ENCODE measurements around the gene PGA3. TPM values are rescaled to one million over a fixed set of nuclear protein-coding genes. Genes with fewer than 3 reads are reported as not detected.

PGA3 gene
- total and polyA plus RNA-seq, 12 donors = 0.18 to 3.4 (median 0.77) TPM; not detected in 6

DNA sequence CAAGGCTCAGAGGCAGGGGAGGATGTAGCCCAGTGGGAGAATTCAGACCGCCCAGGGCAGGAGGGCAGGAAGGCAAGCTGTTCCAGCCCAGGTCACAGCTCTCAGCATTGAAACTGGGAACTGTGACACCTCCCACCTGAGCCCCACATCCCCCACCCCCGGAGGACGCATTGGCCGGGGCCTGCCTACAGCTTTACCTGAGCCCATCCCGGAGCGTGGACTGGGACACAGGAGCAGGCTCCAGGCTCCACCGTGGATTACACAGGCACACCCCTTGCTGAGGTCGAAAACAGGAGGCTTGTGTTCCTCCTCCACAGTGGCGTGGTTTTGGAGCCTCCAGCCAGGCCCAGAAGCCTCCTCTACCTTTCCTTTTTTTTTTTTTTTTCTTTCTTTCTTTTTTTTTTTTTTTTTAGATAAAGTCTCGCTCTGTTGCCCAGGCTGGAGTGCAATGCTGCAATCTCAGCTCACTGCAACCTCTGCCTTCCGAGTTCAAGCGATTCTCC lies 9.1 kb upstream of the PGA3 start:
- H3K27me3 ChIP-seq = peaks cover 0 to 54% (median 7%) of the 10 kb centered on the region in 7 donors
- DNase-seq = no peak
- ATAC-seq = no peak
- H3K27ac ChIP-seq = no peak overlapping the region
- peaks cover 0 to 12% (median 0%) of the 10 kb centered on the region in 11 donors for H3K9me3 ChIP-seq
- intact Hi-C loops (cut with DNase I) = no loop called here
- no peaks in the 10 kb centered on the region for H3K36me3 ChIP-seq
- no peak overlapping the region for H3K4me3 ChIP-seq
- no peaks in the 10 kb centered on the region for H3K4me1 ChIP-seq
- WGBS, 2 donors = 58 to 61% methylated on average over 12 of the region's 12 CpGs
- TF ChIP-seq, protein P1, sequence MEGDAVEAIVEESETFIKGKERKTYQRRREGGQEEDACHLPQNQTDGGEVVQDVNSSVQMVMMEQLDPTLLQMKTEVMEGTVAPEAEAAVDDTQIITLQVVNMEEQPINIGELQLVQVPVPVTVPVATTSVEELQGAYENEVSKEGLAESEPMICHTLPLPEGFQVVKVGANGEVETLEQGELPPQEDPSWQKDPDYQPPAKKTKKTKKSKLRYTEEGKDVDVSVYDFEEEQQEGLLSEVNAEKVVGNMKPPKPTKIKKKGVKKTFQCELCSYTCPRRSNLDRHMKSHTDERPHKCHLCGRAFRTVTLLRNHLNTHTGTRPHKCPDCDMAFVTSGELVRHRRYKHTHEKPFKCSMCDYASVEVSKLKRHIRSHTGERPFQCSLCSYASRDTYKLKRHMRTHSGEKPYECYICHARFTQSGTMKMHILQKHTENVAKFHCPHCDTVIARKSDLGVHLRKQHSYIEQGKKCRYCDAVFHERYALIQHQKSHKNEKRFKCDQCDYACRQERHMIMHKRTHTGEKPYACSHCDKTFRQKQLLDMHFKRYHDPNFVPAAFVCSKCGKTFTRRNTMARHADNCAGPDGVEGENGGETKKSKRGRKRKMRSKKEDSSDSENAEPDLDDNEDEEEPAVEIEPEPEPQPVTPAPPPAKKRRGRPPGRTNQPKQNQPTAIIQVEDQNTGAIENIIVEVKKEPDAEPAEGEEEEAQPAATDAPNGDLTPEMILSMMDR (IDR thresholded peaks at IDR 0.05) = no peak

DNA sequence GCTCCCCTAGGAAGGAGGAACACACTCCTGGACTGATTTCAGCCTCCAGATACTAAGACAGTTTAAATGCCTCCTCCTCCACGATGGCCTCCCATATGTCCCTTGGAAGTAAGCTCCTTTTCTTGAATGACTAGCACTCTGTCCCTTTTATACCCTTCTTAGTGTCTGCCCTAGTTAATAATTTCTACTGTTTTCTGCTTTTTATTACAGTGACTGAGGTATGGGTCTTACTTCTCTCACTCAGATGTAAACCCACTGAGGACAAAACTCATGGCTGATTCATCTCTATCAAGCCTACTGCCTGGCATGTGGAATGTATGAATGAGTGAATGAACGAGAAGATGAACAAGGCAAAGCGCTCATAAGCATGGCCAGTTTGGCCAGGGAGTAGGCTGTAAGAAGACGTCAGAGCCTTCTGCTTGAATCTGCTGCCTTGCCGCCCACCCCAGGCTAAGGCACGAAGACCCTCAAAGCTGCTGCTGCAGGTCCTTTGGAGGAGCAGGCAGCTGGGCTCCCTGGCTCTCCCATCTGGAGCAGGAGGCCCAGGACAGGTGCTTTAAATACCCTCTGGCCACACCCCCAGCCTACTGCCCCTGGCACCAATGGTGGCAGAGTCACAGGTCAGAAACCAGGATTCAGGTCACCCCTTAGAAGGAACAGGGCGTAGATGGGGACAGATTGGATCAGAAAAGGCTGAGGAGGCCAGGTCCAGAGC lies 8.2 kb upstream of the PGA3 start:
- H3K9me3 ChIP-seq = peaks cover 0 to 15% (median 0%) of the 10 kb centered on the region in 11 donors
- no peaks in the 10 kb centered on the region for H3K4me1 ChIP-seq
- 77 to 83% methylated on average over 7 of the region's 7 CpGs for WGBS, 2 donors
- no peak overlapping the region for H3K27ac ChIP-seq
- intact Hi-C loops (cut with DNase I) = no loop called here
- TF ChIP-seq, protein P1 (IDR thresholded peaks at IDR 0.05) = no peak
- DNase-seq = no peak
- no peak overlapping the region for H3K4me3 ChIP-seq
- H3K36me3 ChIP-seq = no peaks in the 10 kb centered on the region
- H3K27me3 ChIP-seq = peaks cover 0 to 45% (median 7%) of the 10 kb centered on the region in 7 donors
- ATAC-seq = no peak

DNA sequence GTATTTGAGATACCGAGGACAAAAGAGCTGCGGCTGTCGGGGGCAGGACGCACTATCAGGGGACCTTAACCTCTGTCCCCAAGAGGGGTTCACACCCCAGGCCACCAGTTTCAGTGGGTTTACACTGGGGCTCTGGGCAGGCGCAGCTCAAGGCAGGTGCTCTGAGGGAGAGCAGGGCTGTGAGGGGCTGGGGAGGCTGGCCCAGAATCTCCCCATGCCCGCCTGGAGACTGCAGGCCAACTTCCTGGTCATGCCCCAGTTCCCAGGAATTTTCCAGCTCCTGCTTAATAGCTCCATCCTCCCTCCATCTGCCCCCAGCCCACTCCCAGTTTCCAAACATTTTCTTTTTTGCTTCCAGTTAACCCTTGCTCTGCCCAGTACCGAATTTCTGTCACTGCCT lies 7.6 kb upstream of the PGA3 start:
- Histone ChIP-seq H3K4me3 (no peak overlapping the region), H3K27ac (no peak overlapping the region), H3K36me3 (no peaks in the 10 kb centered on the region), H3K27me3 (peaks cover 0 to 43% (median 7%) of the 10 kb centered on the region in 7 donors), H3K4me1 (no peaks in the 10 kb centered on the region), H3K9me3 (peaks cover 0 to 15% (median 0%) of the 10 kb centered on the region in 11 donors)
- intact Hi-C loops (cut with DNase I) = no loop called here
- TF ChIP-seq, protein P1 (IDR thresholded peaks at IDR 0.05) = no peak
- ATAC-seq (peak in 1 of 8 donors; percentile 17), DNase-seq (no peak)
- WGBS, 2 donors = 67 to 84% methylated on average over 7 of the region's 7 CpGs

DNA sequence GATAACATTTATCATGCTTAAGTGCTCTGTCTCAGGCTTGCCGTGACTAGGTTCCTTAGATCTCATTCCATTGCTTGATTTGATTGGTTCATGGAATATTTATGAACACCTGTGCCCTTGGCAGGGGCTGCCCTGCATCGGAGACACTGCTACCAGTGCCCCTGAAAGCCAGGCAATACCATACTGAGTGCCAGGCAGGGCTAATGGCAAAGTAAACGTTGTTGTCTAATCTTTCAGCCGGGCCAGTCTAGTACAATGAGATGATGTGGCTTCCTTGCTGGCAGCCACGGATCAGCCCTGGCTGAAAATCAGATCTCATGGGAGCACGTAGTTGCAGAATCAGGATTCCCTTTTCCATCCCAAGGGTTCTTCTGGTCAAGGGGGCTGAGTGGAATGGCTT lies 5.0 kb upstream of the PGA3 start:
- WGBS, 2 donors = 62 to 68% methylated on average over 6 of the region's 6 CpGs

More for the DNA sequence above, 5.0 kb upstream of the PGA3 start:
- peaks cover 0 to 6% (median 0%) of the 10 kb centered on the region in 9 donors for H3K4me1 ChIP-seq
- ATAC-seq (no peak), DNase-seq (no peak)
- TF ChIP-seq, protein P1 (IDR thresholded peaks at IDR 0.05) = no peak
- intact Hi-C loops (cut with DNase I) = no loop called here
- no peak overlapping the region for H3K4me3 ChIP-seq
- no peak overlapping the region for H3K27ac ChIP-seq
- peaks cover 0 to 38% (median 16%) of the 10 kb centered on the region in 7 donors for H3K27me3 ChIP-seq
- peaks cover 0 to 15% (median 0%) of the 10 kb centered on the region in 11 donors for H3K9me3 ChIP-seq
- H3K36me3 ChIP-seq = no peaks in the 10 kb centered on the region

Measured in heart right ventricle (tissue), 16 donors.